GM19239 (cell line): ENCODE data around the gene SMPX.

ENCODE experiments used
- DNase-seq: peaks from one replicate; pipeline ENCODE4 v3.0.0; 2011; ENCODE audit warnings: low spot score; ENCODE audit not compliant: insufficient read length
- FAIRE-seq: peaks from 2 replicates; lab custom pipeline; 2011; peaks lifted over from hg19 to GRCh38; lab: Jason Lieb, UNC

Gene SMPX

DNA sequence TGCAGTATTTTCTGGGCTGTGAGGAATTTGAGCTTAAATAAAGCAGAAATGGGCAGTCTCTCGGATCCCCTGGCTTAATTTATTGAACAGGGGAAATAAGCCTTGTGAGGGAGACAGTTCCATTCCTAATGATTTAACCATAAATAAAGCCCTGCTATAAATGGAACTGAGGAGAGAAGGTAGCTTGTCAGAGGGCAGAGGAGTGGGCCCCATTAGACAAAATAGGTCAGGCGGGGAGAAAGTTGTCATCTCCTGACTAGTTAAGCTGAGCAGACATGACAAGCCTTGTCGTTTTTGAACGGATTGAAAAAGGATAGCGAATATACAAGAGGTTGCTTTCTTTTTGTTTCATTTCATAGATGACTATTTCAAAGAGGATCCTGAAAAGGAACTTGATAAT is 39.3 kb downstream of the SMPX start:
- no peak for FAIRE-seq
- no peak for DNase-seq

DNA sequence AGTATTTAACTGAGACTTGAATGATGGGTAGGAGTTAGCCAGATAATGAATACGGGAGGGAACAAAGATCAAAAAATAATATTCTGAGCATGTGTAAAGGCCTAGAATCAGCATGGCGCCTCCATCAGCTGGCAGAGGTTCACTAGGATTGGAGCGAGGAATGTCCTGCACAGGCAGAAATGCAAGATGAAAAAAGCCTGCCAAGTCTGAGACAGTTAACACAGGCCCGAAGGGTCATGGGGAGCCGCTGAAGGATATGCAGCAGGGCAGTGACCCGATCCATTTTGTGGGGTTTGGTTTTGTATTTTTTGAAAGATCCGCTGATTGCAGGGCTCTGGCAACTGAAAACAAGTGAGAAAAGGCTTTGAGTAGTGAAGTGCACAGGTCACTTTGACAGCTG is 40.1 kb downstream of the SMPX start:
- no peak for FAIRE-seq

DNA sequence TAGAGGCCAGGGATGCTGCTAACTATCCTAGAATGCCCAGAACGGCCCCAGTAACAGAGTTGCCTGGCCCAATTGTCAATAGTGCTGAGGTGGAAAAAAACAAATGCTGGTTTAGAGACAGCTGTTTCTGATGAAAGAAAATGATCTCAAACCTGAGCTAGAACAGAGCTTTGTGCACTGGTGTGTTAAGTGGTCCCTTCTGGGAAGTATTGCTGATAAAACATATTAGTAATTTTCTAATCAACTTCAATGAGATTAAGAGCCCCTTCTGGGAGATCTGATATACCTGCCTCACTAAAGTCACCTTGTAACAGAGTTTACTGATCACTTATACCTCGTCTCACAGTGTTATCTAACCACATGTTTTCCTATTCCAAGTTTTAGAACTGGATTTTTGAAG is 42.1 kb downstream of the SMPX start:
- DNase-seq (no peak), FAIRE-seq (peak; percentile 49)

More for the DNA sequence above, 40.1 kb downstream of the SMPX start:
- no peak for DNase-seq

DNA sequence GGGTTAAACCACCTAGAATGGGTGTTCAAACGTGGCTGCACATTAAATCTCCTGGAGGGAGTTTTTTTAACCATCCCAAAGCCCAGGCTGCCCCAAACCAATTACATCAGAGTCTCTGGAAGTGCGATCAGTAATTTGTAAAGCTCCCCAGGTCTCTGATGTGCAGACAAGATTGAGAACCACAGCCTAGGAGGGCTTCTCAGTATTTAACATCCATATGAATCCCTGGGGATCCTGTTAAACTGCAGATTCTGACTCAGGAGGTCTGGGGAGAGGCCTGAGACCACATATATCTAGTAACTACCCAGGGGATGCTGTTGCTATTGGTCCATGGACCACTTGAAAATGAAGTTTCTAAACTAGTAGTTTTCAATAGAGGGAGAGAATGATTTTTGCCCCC is 42.6 kb downstream of the SMPX start:
- FAIRE-seq (no peak), DNase-seq (no peak)

DNA sequence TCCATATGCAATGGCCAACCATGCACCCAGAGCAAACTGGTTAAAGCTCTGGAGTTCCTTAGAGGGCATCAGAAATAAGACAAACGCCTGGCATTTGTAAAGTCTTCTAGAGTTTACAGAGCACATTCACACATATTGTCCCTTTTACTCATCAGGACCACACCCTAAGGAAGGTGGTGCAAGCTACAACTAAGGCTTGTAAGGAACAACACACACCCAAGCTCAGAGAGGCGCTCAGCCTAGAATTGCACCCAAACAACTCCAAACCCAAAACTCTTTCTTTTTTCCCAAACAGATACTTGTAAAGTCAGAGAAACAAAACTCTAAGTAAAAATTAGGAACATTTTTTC is 46.1 kb downstream of the SMPX start:
- DNase-seq, result no peak
- peak; percentile 56 for FAIRE-seq

DNA sequence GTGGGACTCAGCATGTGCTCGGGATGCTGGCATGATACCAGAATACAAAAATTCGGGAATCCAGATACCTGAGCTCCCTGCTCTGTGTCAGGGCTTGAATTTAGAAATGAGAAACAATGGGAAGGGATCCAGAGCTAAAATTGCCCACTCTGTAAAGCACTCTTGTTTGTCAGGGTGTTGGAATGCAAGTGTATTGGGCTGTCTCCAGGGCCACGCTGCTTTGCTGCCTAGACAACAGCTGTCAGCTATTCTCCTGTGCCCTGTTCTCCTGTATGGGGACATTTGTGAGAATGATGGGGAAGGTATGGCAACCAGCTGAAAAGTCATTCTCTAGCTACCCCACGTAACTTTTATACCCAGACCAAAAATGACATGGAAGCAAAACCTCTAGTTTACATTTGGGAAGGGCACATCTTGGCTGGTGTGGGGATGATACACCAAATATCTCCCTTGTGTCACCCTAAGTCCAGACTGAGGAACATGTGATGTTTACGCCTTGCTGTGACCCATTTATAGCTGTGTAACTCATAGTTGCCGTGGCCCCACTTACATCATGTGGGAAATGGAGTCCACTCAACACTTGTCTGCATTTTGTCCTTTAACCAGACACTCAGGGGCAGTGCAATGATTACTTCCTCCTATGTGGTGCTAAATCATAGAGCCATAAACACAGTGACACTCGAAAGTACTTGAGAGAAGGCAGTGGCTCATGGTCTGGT is 46.6 kb downstream of the SMPX start:
- FAIRE-seq (no peak), DNase-seq (no peak)

DNA sequence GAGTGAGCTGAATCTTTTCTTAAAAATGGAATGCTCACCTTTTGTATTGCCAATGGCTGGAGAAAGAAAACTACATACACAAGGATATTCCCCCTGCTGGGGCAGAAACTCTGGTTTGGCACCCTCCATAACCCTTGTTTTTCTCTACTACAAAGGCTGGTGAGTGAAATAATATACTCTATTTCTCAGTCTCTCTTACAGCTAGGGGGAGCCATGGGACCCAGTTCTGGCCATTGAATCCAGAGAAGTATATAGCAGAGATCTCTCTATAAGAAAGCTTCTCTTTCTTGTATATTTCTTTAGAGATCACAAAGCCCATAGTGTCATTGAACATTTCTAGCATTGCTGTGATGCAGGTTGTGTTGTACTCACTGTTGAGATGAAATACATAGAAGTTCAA is 49.8 kb downstream of the SMPX start:
- DNase-seq (no peak), FAIRE-seq (no peak)

DNA sequence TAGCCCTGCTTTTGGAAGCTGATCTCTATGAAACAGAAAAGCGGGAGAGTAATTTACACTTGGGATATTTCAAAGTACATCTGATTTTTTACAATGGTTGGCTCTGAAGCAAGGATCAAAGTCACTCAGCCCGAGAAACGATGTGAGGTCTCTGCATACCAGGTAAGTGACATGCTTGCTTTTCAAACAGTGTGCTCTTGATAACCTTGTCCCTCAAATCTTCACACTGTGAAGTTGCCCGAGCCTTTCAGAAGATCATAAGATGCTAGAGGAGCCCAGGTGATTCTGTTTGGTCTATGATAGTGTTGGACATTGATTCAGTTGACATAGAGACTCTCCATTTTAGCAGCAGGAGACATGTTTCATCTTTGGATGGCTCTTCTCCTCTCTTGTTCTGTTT is 52.7 kb downstream of the SMPX start:
- FAIRE-seq (no peak), DNase-seq (no peak)

DNA sequence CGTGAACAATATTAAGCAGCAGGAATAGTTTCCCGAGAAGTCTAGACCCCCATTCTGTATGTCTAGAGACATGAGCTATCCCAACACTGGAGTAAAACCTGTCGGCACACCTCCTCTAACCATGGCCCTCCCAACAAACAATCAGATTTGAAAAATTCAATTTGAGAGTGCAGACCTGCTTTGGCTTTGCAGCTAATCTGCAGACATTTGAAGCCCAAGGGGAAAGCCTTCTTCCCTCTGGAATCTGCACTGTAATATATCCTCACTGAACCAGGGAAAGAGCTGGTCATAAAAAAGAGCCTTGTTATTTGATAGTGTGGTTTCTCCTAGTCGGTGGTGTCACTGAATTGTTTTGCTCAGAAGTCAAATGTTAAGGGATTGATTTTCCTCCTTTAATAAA is 55.2 kb downstream of the SMPX start:
- FAIRE-seq, result no peak
- DNase-seq, result no peak

DNA sequence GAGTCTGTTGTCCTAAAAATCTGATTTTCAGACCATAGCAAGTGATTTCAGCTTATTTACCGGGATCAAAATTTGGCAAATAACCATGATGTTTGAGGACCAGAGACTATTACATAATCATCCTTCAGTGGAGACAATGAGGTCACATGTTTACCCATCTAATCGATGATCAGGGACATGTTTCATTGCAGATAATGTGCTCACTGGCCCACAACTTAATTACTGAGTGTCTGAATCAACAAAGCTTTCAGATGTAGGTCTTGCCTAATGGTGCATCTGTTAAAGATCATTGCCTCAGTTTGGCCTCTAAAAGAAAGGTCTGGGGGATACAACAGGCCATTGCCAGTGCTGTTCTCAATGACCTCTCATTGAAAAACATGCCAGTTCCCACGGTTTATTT is 56.9 kb downstream of the SMPX start:
- no peak for FAIRE-seq
- DNase-seq, result no peak

DNA sequence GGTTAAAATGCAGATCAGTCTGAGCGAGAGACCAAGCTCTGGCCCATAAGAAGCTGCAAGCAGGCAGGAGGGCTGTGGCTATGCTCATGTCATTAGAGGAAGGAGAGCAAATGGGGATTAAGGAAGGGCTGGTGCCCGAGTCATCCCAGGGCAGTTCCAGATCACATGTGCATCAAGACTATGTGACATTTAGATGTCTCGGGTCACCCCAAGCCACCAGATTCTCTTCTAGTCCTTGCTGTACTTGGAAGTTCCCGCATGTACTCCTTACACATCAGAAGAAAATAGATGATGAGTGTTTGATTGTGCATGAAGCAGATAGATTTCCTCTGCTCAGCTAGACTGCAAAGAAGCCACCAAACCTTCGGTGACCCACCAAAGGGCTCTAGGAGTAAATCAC is 57.6 kb downstream of the SMPX start:
- DNase-seq (no peak), FAIRE-seq (no peak)

DNA sequence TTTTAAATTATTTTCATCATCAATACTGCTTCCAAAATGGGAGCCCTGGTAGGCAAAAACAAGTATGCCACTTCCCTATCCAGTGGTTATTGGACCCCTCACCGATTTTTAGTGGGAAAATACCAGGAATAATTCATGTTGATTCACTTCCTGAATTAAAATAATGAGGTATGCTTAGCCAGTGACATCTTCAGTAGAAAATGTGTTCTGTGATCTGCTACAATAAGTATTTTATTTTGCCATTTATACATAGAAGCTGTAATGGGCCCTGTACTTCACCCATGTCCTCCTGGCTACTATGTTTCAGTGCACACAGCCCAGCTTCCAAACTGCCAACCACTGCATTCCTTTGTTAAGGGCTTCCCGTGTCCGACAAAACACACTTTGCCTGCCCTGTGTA is 58.8 kb downstream of the SMPX start:
- no peak for FAIRE-seq
- no peak for DNase-seq

DNA sequence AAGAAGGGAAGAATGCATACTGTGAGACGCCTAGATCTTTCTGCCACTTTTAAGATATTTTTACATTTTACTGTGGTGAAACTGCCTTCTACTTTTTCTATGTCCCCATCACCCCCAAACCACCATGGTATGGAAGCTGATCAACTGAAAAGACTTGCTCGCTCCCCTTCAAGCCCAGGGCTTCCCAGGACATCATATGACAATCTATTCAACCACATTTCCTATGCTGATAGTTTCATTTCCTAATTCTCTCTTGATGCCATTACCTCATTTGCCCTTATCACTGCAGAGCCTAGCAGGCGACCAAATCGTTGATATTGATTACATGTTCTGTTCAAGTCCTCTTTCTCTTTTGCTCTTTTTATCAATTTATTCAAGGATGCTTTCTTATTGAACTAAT is 59.6 kb downstream of the SMPX start:
- FAIRE-seq (no peak), DNase-seq (no peak)

DNA sequence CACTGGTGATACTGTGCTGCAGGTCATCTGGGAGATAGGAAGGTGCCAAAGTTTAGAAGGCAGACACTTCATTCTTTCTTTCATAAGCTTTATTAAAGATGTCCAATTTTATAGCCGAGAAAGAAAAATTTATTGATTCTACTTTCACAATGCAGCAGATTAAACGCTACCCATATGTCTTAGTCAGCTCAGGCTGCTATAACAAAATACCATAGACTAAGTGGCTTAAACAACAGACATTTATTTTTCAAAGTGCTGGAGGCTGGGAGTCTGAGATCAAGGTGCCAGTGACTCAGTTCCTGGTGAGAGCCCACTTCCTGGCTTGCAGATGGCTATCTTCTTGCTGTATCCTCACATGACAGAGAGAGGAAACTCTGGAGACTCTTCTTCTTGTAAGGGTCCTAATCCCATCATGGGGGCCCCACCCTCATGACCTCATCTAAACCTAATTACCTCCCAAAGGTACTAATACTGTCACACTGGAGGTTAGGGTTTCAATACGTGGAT is 66.4 kb downstream of the SMPX start:
- FAIRE-seq, result no peak
- DNase-seq, result no peak

DNA sequence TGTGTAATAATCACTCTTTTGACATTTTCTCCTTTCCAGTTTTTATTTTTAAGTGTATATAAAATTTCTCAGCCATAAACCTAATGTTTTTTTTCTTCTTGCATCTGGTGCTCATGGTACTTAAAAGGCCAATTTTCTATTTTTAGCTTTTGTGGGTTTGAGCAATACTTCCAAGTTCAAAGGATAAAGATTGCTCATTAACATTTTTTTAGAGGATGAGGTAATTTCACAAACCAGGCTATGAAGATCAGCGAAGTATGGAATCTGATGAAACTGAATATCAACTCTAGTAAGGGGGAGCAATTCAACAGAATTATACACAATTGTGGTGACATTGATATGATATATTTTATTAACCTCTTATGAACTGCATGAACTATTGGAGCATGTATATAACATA is 74.0 kb downstream of the SMPX start:
- DNase-seq, result no peak
- no peak for FAIRE-seq

DNA sequence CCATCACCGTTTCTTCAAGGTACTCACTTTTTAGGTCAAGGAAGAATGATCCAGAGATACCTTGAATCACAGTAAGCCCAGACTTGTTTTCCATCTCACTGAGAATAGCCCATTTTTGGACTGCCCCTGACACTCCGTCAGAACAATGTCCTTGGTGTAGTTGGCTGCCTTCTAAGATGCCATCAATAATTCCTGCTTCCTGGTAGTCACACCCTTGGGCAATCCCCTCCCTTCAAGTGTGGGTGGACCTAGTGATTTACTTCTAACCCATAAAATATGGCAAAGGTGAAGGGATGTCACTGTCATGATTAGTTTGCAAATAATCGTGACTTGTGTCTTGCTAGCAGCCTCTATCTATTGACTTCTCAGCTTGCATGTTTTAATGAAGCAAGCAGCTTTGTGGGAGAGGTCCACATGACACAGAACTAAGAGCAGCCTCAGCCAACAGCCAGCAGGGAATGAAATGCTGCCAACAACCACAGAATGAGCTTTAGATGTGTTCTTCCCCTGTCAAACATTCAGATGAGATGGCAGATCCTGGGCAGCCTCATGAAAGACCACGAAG is 79.8 kb downstream of the SMPX start:
- FAIRE-seq (no peak), DNase-seq (no peak)

DNA sequence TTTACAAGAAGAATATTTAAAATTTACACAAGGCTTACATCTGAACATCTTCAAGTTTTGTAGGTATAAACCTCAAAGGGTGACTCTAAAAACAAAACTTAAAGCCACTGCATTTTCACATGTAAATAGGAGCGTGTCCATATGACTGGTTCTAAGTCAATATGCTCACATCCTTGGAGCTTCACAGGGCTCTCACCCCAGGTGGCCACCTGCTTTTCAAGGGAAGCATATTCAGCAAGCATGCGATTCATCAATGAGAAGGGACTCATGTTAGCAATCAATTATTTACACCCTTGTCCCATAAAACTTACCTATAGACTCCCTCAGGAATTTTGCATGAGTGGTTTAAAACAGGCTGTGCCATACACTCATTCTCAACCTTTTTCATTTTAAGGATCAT is 82.0 kb downstream of the SMPX start:
- DNase-seq (no peak), FAIRE-seq (no peak)

DNA sequence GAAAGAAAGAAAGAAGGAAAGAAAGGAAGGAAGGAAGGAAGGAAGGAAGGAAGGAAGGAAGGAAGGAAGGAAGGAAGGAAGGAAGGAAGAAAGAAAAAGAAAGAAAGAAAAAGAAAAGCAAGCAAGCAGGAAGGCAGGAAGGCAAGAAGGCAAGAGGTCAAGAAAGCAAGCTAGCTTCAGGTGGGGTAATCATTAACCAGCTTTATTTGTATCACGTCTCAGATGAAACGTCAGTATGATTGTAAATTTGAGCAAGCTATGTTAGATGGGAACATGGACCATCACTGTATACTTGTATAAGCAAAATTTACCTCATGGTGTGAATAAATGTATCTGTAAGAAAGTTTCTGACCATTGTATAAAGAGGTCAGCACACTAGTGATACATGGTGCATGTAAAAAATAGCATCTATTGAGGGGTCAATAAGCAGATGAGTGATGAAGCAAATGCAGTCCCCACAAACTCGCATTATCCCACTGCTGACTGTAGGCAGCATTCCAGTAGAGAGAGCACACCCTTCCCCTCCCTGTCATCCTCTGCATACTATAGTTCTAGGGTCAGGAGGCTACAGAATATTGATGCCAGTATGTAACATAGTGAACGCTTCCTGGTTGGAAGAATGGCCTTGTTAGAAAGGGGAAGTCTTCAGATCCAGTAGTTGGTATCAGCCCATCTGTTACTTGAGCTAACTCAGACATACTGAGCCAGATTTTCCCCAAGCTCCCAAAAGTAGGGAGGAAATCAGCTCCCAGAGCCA is 83.3 kb downstream of the SMPX start:
- DNase-seq (no peak), FAIRE-seq (peak; percentile 57)

DNA sequence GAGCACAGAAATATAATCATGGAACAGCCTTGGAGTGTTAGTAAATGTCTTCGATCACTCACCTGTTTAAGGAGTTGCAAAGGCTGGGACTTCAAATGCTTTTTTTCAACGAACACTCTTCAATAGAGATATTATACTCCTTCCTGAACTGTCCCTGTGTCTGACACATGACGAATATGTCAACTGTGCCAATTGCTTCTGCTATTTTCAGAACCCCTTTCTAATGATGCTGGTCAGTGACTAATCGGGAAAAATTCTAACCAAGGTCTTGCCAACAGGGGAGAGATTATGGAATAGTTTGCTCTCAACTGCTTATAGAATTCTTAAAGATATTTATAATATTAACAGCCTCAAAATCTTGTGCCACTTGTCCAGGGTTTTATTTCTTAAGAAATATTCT is 91.2 kb downstream of the SMPX start:
- no peak for DNase-seq
- no peak for FAIRE-seq

DNA sequence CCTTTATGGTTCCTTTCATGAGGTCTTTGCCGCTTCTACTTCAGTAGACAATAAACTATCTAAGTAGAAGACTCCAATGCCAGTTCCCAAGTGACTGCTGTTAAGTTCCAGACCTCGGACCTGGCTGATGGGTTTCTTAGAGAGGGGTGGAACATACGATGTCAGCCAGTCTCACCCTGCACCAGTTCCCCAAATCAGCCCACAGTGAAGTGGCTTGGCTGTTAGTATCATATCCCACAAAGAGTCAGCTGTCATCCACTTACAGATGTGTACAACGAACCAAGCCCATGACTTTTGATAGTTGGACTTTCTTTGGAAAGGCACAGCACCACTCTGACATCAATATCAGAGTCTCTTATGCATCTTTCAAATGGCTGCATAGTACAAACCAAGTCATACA is 91.7 kb downstream of the SMPX start:
- no peak for DNase-seq
- FAIRE-seq, result no peak

DNA sequence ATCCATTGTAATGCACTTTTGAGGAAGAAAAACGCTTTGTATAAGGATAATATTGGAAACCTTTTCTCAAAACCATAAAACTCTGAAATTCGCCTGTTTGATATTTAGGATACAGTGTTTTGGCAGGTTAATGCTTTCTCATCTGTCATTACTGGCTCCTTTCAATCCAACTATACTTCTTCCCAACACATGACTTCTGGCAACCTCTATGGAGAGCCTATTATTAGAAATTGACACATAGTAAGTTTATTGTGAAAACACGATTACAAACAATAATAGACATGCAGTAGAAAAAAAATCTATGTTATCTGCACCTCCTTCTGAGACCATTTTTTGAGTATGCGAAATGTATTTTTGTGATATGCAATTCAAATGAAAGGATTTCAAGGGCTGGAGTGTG is 95.2 kb downstream of the SMPX start:
- DNase-seq (no peak), FAIRE-seq (no peak)

DNA sequence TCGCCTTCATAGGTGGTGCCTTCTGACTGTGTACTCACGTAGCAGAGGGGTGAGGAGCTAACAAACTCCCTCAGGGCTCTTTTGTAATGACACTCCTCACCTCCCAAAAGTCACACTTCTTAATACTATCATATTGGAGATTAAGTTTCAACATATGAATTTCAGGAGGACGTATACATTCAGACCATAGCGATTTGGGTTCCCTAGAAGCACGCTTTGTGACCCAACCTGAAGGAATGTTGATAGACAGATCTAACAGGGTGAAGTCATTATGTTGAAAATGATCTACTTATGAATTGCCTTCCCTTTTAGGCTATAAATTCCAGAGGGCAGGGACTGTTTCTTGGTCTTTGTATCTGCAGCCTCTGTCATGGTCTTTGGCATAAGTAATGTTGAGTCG is 96.6 kb downstream of the SMPX start:
- FAIRE-seq, result no peak
- no peak for DNase-seq
